Prostate gland (tissue), 2 donors: Measurements from ENCODE around the gene RPL29. TPM values are rescaled to one million over a fixed set of nuclear protein-coding genes. Genes with fewer than 3 reads are reported as not detected.
A peak's percentile ranks its signal among the peaks of the same experiment; 100 is the strongest.

Source experiments
- DNase-seq: peaks from one replicate; pipeline ENCODE4 v3.0.0-alpha.2; 2019; ENCODE audit warnings: low spot score
- H3K27ac ChIP-seq, 2 donors: fragments of 200-600 bp; sonication (generic); 2 replicates each; pipeline ENCODE4 v1.5.1; 2017 to 2019
- H3K27me3 ChIP-seq: fragments of 200-600 bp; sonication (generic); replicated peaks from 2 replicates; pipeline ENCODE4 v1.5.1; 2019; ENCODE audit not compliant: insufficient read depth
- H3K36me3 ChIP-seq, 2 donors: fragments of 200-600 bp; sonication (generic); 1 replicate in 1 of 2; 2 replicates in 1 of 2; pipeline versions ENCODE4 v1.5.1 to v1.8.1; 2017 to 2019
- H3K4me1 ChIP-seq: fragments of 200-600 bp; sonication (generic); replicated peaks from 2 replicates; pipeline ENCODE4 v1.5.1; 2019
- H3K4me3 ChIP-seq, 2 donors: fragments of 200-600 bp; sonication (generic); 2 replicates each; pipeline ENCODE4 v1.5.1; 2017 to 2019
- H3K9me3 ChIP-seq: fragments of 200-600 bp; sonication (generic); 2 replicates; pipeline ENCODE4 v1.5.1; 2017
- CTCF ChIP-seq, 4 experiments: fragments of 200-600 bp in 2 of 4; fragments of 450-650 bp in 2 of 4; sonication (generic) in 2 of 4; IDR thresholded peaks; 1 replicate in 3 of 4; 2 replicates in 1 of 4; pipeline ENCODE4 v1.5.1; 2016 to 2019; ENCODE audit warnings: antibody characterized with exemption in 4 of 4, mild to moderate bottlenecking in 2 of 4, moderate library complexity in 2 of 4
- POLR2A ChIP-seq: fragments of 450-650 bp; IDR thresholded peaks from one replicate; pipeline ENCODE4 v1.6.1; 2016; ENCODE audit warnings: antibody characterized with exemption, mild to moderate bottlenecking
- POLR2AphosphoS5 ChIP-seq: sonication (generic); formaldehyde crosslinking; IDR thresholded peaks from one replicate; pipeline ENCODE4 v1.6.1; 2017; ENCODE audit warnings: antibody characterized with exemption
- WGBS: methylation state at CpG from one replicate; pipeline ENCODE4 v1.1.5; 2018; 5-methylcytosine and 5-hydroxymethylcytosine counted together
- intact Hi-C: fragments of 100-400 bp; cut with DNase I; formaldehyde crosslinking; loops from one replicate; pipeline ENCODE4 v1.14.2; 2022
- total RNA-seq, 2 donors: library from RNA; depleted of rRNA; stranded (reverse); fragments of >200 nt; gene quantifications; one replicate each; pipeline ENCODE4 v1.1.0, GENCODE V29; 2016

RPL29 gene
- total RNA-seq, 2 donors from 2014 or later, result 1,249 to 2,015 TPM

DNA sequence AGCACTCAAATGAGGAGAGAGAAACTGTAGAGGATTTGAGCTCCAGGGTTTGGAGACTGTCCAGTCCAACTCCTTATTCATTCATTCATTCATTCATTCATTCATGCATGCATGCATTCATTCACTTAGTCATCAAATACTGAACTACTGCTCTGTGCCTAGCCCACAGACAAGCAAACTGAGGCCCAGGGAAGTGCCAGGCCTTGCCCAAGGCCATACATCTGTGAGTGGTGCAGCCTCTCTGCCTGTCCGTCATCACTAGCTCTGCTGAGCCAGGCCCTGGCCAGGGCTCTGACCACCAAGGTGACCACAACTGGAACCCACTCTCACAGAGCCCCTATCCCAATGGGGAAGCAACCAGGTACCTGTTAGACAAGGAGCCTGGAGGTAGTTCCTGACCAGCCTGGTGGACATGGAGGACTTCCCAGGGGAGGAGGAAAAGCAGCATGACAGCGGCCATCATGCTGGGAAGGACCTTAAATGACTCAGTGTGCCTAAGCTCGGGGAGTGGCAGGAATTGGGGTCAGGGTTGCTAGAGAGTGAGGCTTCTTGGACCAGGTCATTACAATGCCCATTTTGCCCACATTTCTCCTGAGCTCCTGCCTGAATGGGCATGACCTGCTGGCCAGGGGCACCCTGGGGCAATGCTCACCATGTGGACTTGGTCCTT is 27.5 kb upstream of the RPL29 start:
- H3K27me3 ChIP-seq, result no peaks in the 10 kb centered on the region
- H3K9me3 ChIP-seq, result no peaks in the 10 kb centered on the region
- no peak for DNase-seq
- H3K36me3 ChIP-seq, result no peaks in the 10 kb centered on the region
- H3K27ac ChIP-seq, result no peak overlapping the region
- 94% methylated on average over 3 of the region's 3 CpGs for WGBS
- H3K4me3 ChIP-seq, result no peak overlapping the region
- no peaks in the 10 kb centered on the region for H3K4me1 ChIP-seq
- TF ChIP-seq POLR2AphosphoS5 (no peak), POLR2A (no peak)
- intact Hi-C loops, result no loop called here

DNA sequence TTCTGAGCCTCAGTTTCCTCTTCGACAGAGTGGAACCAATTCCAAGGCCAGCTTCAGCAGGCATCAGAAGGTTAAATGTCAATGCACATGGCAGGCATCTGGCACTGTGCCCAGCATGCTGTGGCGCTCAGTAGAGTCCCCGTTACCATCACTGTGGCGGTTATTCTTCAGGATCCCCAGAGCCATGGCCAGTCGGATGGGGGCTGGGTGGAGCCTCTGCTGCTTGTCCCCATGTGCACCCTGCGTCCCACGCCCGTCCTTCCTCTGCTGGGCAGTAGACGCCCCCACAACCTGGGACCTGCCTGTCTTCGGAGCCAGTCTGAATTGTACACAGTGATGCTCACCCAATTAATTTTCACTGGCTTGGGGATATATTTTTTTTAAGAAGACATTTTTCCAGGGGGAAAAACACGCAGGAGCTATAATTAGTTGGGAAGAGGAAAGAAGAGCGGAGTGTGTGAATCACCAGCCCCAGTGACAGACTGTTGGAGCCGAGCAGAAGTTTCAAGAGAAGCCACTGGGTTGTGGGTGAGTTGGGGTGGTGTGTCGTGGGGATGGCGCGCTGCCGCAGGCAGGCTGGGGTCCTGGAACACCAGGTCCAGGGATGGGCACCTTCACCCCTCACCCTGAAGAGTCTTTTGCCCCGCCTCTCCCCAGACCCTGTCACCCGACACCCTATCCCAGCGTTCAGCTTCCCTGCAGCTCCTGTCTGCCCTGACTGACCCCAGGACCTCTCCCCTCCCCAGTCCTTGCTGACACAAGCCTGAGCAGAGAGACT is 26.8 kb upstream of the RPL29 start:
- WGBS, result 73% methylated on average over 20 of the region's 20 CpGs

GRCh38 chr3:52021489-52022268 is 26.0 kb upstream of the RPL29 start:
- DNase-seq, result no peak
- Histone ChIP-seq H3K27ac (peak overlapping the region in 1 of 2 donors; percentile 8), H3K9me3 (no peaks in the 10 kb centered on the region), H3K4me3 (no peak overlapping the region), H3K4me1 (no peaks in the 10 kb centered on the region), H3K27me3 (no peaks in the 10 kb centered on the region), H3K36me3 (no peaks in the 10 kb centered on the region)
- TF ChIP-seq POLR2A (no peak), CTCF (IDR thresholded peaks at IDR 0.05) (no peak), POLR2AphosphoS5 (no peak)
- WGBS, result 63% methylated on average over 10 of the region's 10 CpGs
- intact Hi-C loops, result no loop called here

More for the DNA sequence above, 26.8 kb upstream of the RPL29 start:
- Histone ChIP-seq H3K9me3 (no peaks in the 10 kb centered on the region), H3K4me3 (no peak overlapping the region), H3K36me3 (no peaks in the 10 kb centered on the region), H3K27me3 (no peaks in the 10 kb centered on the region), H3K27ac (peak overlapping the region in 1 of 2 donors; percentile 8), H3K4me1 (no peaks in the 10 kb centered on the region)
- DNase-seq, result no peak
- no peak for TF ChIP-seq CTCF (IDR thresholded peaks at IDR 0.05)
- no peak for TF ChIP-seq POLR2AphosphoS5
- TF ChIP-seq POLR2A, result no peak
- intact Hi-C loops, result no loop called here

DNA sequence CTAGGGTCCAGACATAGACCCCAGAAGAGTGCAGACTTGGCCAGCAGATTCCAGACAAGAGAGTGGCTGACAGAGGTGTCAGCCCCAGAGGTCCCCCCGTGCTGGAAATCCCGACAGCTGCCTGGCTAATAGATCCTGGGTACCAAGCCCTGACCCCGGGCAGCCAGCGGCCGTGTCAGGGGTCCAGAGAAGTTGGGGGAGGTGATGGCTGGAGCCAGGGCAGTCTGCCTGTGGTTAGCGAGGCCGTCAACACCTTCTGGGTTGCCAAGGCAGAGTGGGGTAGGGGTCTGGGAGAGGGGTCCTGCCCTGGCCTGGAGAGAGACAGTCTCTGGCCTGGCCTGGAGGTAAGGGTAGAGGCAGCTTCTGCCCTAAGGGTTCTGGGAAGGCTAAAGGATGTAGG is 25.1 kb upstream of the RPL29 start:
- Histone ChIP-seq H3K4me1 (no peaks in the 10 kb centered on the region), H3K4me3 (no peak overlapping the region), H3K27ac (no peak overlapping the region), H3K27me3 (no peaks in the 10 kb centered on the region), H3K36me3 (no peaks in the 10 kb centered on the region), H3K9me3 (no peaks in the 10 kb centered on the region)
- no peak for DNase-seq
- TF ChIP-seq POLR2A, result no peak
- TF ChIP-seq CTCF (IDR thresholded peaks at IDR 0.05), result no peak
- no peak for TF ChIP-seq POLR2AphosphoS5
- WGBS, result 98% methylated on average over 6 of the region's 7 CpGs
- intact Hi-C loops, result no loop called here
